Neural cell (in vitro differentiated cells): ENCODE results near the gene NAA11. TPM values are rescaled to one million over a fixed set of nuclear protein-coding genes. Genes with fewer than 3 reads are reported as not detected.

Source experiments
- H2AFZ ChIP-seq: fragments of 200-600, 300-800 bp; sonication (generic), shearing (Covaris generic); 2 replicates; pipeline ENCODE4 v1.6.0; 2014; ENCODE audit warnings: low read depth, mild to moderate bottlenecking, antibody characterized with exemption, low read length, moderate library complexity
- H3F3A ChIP-seq: fragments of 200-600 bp; shearing (Covaris generic); 2 replicates; pipeline ENCODE4 v1.6.1; 2016; ENCODE audit warnings: mild to moderate bottlenecking, moderate library complexity, mixed read lengths, antibody characterized with exemption, low read length; ENCODE audit not compliant: insufficient read depth, poor library complexity, severe bottlenecking
- H3K27ac ChIP-seq: fragments of 200-600, 300-800 bp; sonication (generic), shearing (Covaris generic); 2 replicates; pipeline ENCODE4 v1.5.1; 2014; ENCODE audit warnings: mild to moderate bottlenecking, low read length, moderate library complexity
- H3K27me3 ChIP-seq: fragments of 300-800, 200-600 bp; sonication (generic), shearing (Covaris generic); 2 replicates; pipeline ENCODE4 v1.6.0; 2014; ENCODE audit warnings: mild to moderate bottlenecking, low read depth, low read length, moderate library complexity; ENCODE audit not compliant: insufficient read depth
- H3K36me3 ChIP-seq: fragments of 300-800, 200-600 bp; sonication (generic), shearing (Covaris generic); 2 replicates; pipeline ENCODE4 v1.5.1; 2014; ENCODE audit warnings: mild to moderate bottlenecking, antibody characterized with exemption, low read length, moderate library complexity; ENCODE audit not compliant: insufficient read depth
- H3K4me2 ChIP-seq: fragments of 300-800, 200-600 bp; sonication (generic), shearing (Covaris generic); 2 replicates; pipeline ENCODE4 v1.6.0; 2014; ENCODE audit warnings: mild to moderate bottlenecking, low read length
- H3K4me3 ChIP-seq: fragments of 300-800, 200-600 bp; sonication (generic), shearing (Covaris generic); 2 replicates; pipeline ENCODE4 v1.5.1; 2014; ENCODE audit warnings: mild to moderate bottlenecking, low read length, moderate library complexity
- H3K79me2 ChIP-seq: fragments of 200-600 bp; shearing (Covaris generic); replicated peaks from 2 replicates; pipeline ENCODE4 v1.6.0; 2014; ENCODE audit warnings: mild to moderate bottlenecking, low read length, moderate library complexity; ENCODE audit not compliant: insufficient read depth
- H3K9ac ChIP-seq: fragments of 300-800, 200-600 bp; sonication (generic), shearing (Covaris generic); 2 replicates; pipeline ENCODE4 v1.6.1; 2016; ENCODE audit warnings: mild to moderate bottlenecking, low read length, mixed read lengths
- H3K9me2 ChIP-seq: fragments of 200-600 bp; shearing (Covaris generic); 2 replicates; pipeline ENCODE4 v1.6.1; 2016; ENCODE audit warnings: mild to moderate bottlenecking, low read length, mixed read lengths; ENCODE audit not compliant: insufficient read depth
- H3K9me3 ChIP-seq: fragments of 200-600, 300-800 bp; sonication (generic), shearing (Covaris generic); 2 replicates; pipeline ENCODE4 v1.6.1; 2016; ENCODE audit warnings: mild to moderate bottlenecking, mixed run types, low read length, moderate library complexity, mixed read lengths
- H4K20me1 ChIP-seq: fragments of 200-600 bp; shearing (Covaris generic); 2 replicates; pipeline ENCODE4 v1.6.1; 2016; ENCODE audit warnings: mild to moderate bottlenecking, mixed run types; ENCODE audit not compliant: insufficient read depth
- CTCF ChIP-seq: fragments of 450-650 bp; IDR thresholded peaks from 2 replicates; pipeline ENCODE4 v1.5.1; 2014; ENCODE audit warnings: antibody characterized with exemption, mild to moderate bottlenecking, moderate library complexity; ENCODE audit not compliant: poor library complexity, severe bottlenecking
- EP300 ChIP-seq: fragments of 450-650 bp; conservative IDR thresholded peaks from 2 replicates; pipeline ENCODE4 v1.6.1; 2014; ENCODE audit warnings: antibody characterized with exemption, mild to moderate bottlenecking, moderate library complexity; ENCODE audit not compliant: poor library complexity, severe bottlenecking
- EZH2 ChIP-seq: fragments of 200-600, 300-800 bp; shearing (Covaris generic), sonication (generic); IDR thresholded peaks from 2 replicates; pipeline ENCODE4 v1.6.1; 2014; ENCODE audit warnings: antibody characterized with exemption, low read length, borderline replicate concordance, mild to moderate bottlenecking; ENCODE audit not compliant: insufficient read depth, poor library complexity, severe bottlenecking
- MXI1 ChIP-seq: fragments of 450-650 bp; conservative IDR thresholded peaks from 2 replicates; pipeline ENCODE4 v1.6.1; 2014; ENCODE audit warnings: antibody characterized with exemption, mild to moderate bottlenecking; ENCODE audit not compliant: poor library complexity, severe bottlenecking
- POLR2AphosphoS5 ChIP-seq: IDR thresholded peaks from 2 replicates; pipeline ENCODE4 v1.6.1; 2012
- RAD21 ChIP-seq: fragments of 450-650 bp; conservative IDR thresholded peaks from 2 replicates; pipeline ENCODE4 v1.6.1; 2014; ENCODE audit warnings: antibody characterized with exemption, mild to moderate bottlenecking, moderate library complexity
- REST ChIP-seq: IDR thresholded peaks from 2 replicates; pipeline ENCODE4 v1.6.1; 2012; ENCODE audit warnings: borderline replicate concordance
- SMC3 ChIP-seq: fragments of 450-650 bp; conservative IDR thresholded peaks from 2 replicates; pipeline ENCODE4 v1.6.1; 2014; ENCODE audit warnings: antibody characterized with exemption, mild to moderate bottlenecking, moderate library complexity; ENCODE audit not compliant: poor library complexity
- TAF1 ChIP-seq: IDR thresholded peaks from 2 replicates; pipeline ENCODE4 v1.6.1; 2012; ENCODE audit warnings: low read depth
- polyA plus RNA-seq: library from polyadenylated mRNA; depleted of rRNA; stranded (reverse); fragments of >200 nt; gene quantifications from 2 replicates; pipeline ENCODE4 v1.2.3, GENCODE V29; 2014

Gene NAA11
- polyA plus RNA-seq, 1 donor from 2014 or later = not detected

GRCh38 chr4:79317711-79318110 lies 8.2 kb downstream of the NAA11 start:
- H3K4me3 ChIP-seq = no peak overlapping the region
- H3K27ac ChIP-seq = no peak overlapping the region
- H3K79me2 ChIP-seq = no peaks in the 10 kb centered on the region
- no peaks in the 10 kb centered on the region for H3K36me3 ChIP-seq
- H3K4me2 ChIP-seq = no peak overlapping the region
- no peaks in the 10 kb centered on the region for H3K9me2 ChIP-seq
- no peak overlapping the region for H2AFZ ChIP-seq
- no peak overlapping the region for H3K9ac ChIP-seq
- no peaks in the 10 kb centered on the region for H3K9me3 ChIP-seq
- H4K20me1 ChIP-seq = no peaks in the 10 kb centered on the region
- H3K27me3 ChIP-seq = no peaks in the 10 kb centered on the region
- no peak for TF ChIP-seq REST
- no peak for TF ChIP-seq POLR2AphosphoS5
- TF ChIP-seq EP300 = no peak
- TF ChIP-seq RAD21 = no peak
- no peak for TF ChIP-seq MXI1
- TF ChIP-seq EZH2 = no peak
- TF ChIP-seq TAF1 = no peak
- no peak for TF ChIP-seq SMC3
- TF ChIP-seq CTCF = no peak
- no peaks in the 10 kb centered on the region for H3F3A ChIP-seq

- Histone ChIP-seq H3F3A (no peaks in the 10 kb centered on the region), H2AFZ (no peak overlapping the region), H4K20me1 (no peaks in the 10 kb centered on the region), H3K9ac (no peak overlapping the region), H3K9me2 (no peaks in the 10 kb centered on the region), H3K27ac (no peak overlapping the region), H3K79me2 (no peaks in the 10 kb centered on the region), H3K36me3 (no peaks in the 10 kb centered on the region), H3K4me3 (no peak overlapping the region), H3K9me3 (no peaks in the 10 kb centered on the region), H3K27me3 (no peaks in the 10 kb centered on the region), H3K4me2 (no peak overlapping the region)
- TF ChIP-seq RAD21 (no peak), EP300 (no peak), EZH2 (no peak), CTCF (no peak), TAF1 (no peak), MXI1 (no peak), POLR2AphosphoS5 (no peak)
Measured at GRCh38 chr4:79315891-79316290, 10.0 kb downstream of the NAA11 start.
